Kidney tubule cell (primary cell): Measurements from ENCODE around the gene KATNIP.
A peak's percentile ranks its signal among the peaks of the same experiment; 100 is the strongest.

Source experiments
- DNase-seq: peaks from one replicate; pipeline ENCODE4 v3.0.0-alpha.2; 2018; ENCODE audit warnings: low spot score

Gene KATNIP

DNA sequence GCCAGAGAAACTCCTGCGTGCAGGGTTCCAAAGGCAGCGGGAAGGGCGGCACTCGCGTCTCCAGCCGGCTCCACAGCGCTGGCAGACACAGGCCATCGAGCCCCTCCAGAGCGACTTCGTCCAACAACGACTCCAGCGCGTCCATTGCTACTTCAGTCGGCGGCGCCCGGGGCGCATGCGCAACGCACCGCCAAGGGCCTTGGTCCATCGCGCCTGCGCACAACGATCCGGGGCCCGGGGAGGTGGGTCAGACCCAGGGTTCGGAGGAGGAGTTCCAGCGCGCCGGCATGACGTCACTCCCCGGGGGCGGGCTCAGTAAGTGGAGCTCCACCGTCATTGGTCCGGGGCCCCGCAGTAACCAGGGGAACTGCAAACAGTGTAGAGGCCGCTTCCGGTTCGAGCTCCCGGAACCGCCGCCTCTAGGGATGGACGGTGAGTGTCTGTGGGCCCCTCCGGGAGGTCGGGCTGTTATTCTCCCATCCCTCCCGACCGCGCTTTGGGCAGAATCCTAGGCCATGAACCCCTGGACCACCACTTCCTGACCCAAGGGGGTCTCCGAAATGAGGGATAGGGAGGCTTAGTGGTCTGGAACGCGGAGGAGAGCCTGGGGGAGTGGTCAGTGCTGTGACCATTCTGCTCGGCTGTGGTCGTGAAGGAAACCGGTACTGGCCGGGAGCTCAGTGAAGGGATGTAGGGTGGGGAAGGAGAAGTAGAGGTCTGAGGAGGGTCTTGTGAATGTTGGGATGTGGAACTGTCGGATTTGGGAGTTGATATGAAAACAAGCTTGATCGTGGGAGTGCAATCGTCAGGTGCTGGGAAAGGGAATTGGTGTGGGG, at the start of gene KATNIP, which contains the start of gene GTF3C1:
TSS of gene KATNIP (plus strand) at position 399 of the 836 bp plus-strand sequence. CDS start at position 426, 27 bp downstream.
TSS of gene GTF3C1 (minus strand) at position 168 of the 836 bp plus-strand sequence. CDS start at position 145, 23 bp downstream.
- peak; percentile 99 for DNase-seq

DNA sequence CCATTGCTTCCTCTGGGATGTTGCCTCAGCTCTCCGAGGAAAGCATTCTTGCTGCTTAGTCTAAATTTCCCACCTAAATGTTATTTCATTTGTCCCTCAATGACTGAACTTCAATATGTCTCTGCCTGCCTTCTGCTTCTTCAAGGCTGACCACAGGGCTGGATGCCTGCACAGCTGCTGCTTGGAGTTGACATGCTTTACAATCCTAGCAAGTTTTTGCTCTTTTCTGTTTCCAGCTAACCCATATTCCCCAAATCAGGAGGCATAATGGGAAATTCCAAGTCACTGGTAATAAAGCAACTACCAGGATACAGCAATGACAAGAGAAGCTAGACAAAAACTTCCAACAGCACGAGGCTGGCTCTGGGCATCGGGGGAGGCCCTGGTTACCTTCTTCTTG, 49.1 kb upstream of the KATNIP start:
- DNase-seq, result no peak

DNA sequence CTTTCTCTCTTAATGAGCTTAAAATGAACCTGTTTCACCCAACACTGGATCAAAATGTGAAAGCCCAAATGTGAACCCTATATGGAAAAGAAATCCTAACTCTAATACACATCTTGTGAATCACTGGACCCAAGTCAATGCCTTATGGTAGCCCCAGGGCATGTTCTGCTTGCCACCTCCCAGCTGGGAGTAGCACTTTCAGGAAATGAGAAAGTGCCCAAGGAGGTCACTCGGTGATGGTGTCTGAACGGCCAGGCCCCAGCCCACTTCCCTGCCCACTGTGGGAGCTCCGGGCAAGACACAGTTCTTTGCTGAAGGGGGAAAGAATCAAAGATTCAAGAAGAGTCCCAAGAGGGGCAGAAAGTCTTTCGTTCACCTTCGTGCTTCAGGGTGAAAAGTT, 46.3 kb upstream of the KATNIP start:
- DNase-seq, result no peak

DNA sequence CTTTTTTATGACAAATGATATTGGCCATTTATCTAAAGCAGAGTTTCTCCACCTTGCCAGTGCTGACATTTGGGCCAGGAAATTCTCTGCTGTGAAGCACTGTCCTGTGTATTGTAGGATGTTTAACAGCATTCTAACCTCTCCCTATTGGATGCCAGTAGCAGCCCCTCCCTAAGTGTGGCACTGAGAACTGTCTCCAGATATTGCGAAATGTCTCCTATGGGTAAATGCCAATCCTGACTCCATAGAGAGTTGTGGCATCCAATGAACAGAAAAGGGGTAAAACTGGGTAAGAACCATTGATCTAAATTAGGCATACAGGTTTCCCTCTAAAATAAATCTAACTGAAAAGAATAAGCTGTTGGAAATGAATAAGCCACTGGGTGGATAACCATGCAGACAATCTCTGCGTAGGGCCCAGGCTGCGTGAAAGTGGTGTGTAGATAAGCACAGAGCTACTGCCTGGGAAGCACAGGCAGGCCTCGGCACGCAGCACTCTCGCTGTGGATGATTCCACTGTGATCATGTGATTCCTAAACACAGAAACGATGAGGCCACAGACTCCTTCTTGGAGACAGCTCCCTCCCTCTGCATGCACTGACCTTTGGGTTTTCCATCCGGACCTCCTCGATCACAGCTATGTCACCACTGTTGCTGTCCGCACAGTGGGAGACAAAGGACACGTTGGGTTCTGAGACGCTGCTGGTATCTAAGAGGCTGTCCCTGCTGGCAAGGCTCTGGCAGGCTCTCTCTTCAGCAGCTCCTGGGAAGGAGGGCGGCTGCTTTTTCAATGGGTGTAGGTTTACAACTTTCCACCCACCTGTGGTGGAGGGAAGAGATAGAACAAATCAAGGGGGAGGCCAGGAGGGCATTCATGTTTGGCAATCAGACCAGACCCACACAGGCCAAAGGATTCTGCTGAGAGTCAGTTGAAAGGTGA, 44.4 kb upstream of the KATNIP start:
- DNase-seq, result no peak

DNA sequence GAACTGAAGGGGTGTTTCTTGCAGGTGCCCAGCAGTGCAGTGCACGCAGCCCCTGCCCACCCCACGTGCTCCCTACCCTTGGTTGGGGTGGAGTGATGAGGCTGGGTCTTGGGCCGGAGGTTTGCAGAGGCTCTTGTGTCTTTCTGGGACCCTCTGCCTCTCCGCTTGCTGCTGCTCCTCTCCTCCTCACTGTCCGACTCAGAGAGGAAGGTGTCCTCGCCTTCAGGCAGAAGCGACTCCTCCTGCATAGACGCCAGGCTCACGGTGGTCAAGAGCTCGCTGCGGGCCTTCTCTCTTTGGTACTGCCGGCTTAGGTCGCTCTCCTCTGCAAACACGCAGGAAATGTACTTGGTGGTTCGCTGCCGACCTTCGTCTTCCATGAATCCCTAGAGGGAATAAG, 43.2 kb upstream of the KATNIP start:
- DNase-seq, result no peak

DNA sequence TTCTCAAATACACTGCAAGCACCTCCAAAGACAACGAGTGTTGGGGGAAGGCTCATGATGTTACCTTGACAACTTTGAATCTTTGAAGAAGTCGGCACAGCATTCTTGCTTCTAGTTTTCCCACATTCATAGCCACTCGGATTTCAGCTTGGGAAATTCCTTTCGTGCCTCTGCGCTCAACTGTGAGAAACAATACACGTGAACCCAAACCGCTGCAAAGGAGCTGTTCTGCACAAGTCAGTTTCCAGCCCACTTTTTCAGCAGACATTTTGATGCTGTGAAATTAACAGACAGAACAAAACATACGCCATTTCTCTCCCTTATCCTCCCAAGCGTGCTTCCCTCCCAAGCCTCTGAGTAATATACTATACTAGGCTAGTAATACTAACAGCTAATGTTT, 41.5 kb upstream of the KATNIP start:
- DNase-seq, result peak; percentile 37

DNA sequence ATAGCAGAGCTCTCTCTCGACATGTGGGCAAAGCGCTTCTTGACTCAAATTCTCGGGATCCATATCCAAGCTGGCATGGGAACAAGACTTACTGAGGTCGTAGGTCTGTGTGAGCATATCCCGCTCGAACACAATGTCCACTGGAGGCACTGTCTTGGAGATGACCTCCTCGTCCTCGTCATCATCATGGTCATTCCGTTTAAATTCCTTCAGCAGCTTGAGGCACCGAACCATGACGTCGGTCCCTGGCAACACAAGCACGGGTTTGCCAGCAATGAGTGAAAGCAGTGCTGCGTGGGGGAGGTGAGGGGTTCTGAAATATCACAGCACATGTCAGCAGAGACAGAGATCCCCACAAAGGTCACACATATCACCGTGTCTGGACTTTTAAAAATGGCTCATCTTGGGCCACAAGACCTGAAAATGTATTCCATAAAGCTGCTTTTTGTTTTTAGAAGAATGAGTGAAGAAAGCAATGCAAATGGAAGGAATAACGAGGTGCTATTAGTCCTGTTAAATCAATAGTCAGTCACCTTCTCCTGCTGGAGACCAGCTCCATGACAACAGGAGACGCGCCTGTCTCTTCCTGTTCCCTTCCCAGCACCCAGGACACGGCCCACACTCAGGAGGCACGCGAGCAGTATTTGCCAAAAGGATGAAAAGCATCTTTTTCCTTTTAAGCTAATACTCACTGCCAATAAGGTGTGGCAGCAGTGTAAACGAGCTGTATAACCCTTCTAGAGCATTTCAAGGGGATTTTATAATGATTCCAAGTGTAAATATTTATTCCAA, 38.1 kb upstream of the KATNIP start:
- peak; percentile 93 for DNase-seq

DNA sequence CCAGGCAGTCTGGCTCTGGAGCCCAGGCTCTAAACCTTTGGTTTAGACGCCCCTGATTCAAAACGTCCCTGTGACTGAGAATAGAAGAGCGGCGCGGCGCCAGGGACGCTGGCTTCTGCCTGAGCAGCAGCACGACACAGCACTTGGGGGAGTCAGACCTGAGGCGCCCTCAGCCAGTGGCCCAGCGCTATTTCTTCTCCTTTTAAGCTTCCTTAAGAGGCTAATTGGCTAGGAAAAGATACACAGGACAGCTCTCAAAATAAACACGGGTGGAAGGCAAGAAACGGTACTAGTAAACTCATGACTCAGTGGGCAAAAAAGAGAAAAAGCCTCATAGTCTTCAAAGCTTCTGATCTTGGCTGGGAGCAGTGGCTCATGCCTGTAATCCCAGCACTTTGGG, 35.1 kb upstream of the KATNIP start:
- no peak for DNase-seq

DNA sequence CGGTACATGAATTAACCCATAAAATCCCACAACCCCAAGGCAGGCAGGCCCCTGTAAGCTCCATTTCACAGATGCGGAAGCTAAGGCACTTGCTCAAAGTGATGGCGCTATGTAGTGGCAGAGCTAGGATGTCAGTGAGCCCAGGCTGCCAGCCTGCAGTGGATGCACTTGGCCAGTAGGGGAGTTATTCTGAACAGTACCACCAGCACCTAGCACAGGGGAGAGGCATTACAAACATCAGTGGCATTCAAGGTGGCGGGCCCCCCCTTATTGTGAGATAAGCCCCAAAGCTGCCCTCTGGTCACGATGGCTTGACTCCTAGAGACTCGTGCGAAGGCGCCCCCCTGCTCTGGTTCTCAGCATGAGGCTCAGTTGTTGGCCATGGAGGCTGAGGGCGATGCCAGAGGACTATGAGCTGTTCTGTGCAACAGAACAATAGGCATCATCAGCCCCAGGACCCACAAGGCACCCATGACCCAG, 34.0 kb upstream of the KATNIP start:
- DNase-seq, result peak; percentile 28

DNA sequence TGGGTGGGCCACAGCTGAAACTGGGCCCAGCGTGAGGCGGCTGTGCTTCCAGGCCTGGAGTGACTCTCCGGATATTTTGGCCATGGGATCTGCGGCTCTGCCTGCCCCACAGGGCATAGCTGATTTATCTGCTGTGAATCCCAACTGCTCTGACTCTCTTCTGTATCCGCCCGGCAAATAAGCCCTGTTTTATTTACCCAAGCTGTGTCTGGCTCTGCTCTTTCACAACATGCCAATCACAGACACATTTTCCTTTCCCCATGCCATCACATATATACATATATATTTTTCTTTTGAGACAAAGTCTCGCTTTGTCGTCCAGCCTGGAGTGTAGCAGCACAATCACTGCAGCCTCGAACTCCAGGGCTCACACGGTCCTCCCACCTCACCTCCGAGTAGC, 33.6 kb upstream of the KATNIP start:
- no peak for DNase-seq

DNA sequence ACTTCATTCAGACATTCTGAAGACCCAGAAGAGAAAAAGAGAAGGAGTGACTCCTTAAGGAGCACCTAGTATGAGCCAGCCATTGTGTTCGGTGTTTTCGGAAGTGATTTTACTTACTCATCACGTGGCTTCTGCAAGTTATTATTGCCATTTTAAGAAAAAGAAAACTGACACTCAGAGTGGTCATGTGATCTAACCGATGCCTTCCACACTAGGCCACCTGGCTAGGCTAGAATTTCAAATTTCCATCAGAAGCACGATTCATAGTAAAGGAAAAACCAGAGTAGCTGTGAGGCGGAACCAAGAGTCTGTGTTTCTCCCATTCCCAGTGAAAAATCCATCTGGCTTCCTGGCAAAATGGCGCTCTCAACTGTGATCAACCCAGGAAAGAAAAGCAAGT, 32.3 kb upstream of the KATNIP start:
- DNase-seq, result no peak

DNA sequence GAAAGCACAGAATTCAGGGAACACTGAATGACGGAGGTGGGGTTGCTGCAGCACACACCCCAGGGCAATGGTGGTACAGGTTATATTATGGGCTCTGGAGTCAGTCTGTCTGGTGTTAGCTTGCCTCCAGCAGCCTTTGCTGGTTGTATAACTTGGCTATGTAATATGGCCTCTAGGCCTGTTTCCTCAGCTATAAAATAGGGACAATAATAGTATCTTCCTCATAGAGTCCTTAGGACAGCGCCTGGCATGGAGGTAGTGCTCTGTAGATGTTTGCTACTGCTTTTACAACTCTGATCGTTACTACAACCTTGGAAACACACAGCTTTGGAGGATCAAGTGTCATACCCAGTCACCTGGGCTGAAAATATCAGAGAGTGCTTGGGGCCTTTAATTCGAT, 31.7 kb upstream of the KATNIP start:
- no peak for DNase-seq

DNA sequence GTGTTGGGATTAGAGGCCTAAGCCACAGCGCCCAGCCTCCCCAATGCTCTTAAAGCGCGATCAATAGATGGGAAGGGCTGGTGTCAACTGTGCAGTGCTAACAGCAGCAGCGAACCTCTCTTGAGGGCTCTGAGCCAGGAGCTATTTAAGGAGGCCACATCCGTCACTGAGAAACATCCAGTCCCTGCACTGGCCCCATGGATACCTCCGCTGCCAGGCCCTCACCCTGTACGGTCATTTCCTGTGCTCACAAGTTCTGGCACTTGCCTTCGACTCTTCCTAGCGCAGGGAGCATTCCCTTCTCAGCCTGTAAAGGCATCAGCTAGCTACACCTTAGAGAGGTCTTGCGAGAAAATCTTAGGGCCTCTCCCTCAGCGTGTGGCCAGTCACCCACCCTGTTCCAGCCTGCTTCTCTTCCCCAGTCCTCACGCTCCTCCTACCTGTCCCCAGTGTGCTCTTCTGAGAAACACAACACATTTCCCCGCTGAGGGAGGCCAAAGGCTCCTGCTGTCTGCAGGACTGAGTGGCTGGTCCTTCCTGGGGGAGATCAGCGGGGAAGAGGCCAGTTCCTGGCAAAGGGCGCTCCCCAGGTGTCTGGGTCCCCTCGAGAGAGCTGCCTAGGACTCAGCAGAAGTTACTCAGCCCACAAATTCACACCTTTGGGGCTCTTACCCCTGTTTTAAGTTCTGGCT, 28.8 kb upstream of the KATNIP start:
- DNase-seq, result no peak

DNA sequence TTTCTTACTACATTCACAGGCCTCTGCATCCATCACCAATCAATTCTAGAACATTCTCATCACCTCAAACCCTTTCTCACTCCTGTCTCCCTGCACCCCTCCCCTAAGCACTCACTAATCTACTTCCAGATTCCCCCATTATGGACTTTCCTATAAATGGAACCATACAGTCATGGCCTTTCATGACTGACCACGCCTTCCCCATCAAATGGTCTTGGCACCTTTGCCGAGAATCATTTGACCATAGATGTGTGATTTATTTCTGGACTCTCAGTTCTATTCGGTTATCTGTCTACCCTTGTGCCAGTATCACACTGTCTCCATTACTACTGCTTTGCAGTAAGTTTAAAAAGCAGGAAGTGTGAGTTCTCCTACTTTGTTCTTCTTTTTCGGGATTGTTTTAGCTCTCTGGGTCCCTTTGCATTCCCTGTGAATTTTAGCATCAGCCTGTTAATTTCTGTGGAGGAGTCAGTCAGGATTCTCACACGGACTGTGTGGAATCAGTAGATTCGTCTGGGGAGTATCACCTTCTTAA, 27.7 kb upstream of the KATNIP start:
- DNase-seq, result no peak

DNA sequence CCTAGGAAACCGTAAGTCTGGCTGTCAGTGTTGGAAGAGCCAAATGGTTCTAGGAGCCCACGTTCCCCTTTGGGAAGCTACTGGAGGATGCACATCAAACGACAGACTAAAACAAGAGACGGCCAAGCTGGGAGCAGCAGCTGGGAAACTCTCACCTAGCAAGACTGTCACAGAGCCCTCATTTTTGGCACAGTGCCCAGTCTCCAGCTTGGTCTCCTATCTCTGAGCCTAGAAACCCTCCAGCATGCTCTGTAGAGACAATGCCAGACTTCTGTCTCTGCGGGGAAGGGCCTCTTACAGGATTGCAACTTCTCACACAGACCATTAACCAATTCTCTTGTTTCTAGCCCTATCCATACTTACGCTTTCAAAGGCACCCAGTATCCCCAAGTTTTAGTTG, 23.8 kb upstream of the KATNIP start:
- DNase-seq, result no peak

DNA sequence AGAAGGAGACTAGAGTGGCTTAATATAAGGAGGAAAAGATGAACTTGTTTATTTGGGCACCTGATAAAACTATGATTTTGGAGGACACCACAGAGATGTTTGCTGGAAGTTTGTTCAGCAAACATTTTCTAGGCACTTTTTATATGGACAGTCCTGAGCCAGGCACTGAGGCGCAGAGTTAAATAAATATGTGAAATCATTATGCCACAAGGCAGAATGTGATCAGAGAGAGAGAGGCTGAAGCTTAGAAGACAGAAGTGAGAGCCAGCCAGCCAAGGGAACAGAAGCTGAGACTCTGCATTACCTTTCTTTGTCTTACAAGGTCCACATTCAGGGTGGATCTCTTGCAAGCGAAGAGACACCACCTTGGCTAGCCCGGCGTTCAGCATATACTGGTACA, 21.6 kb upstream of the KATNIP start:
- DNase-seq, result no peak

DNA sequence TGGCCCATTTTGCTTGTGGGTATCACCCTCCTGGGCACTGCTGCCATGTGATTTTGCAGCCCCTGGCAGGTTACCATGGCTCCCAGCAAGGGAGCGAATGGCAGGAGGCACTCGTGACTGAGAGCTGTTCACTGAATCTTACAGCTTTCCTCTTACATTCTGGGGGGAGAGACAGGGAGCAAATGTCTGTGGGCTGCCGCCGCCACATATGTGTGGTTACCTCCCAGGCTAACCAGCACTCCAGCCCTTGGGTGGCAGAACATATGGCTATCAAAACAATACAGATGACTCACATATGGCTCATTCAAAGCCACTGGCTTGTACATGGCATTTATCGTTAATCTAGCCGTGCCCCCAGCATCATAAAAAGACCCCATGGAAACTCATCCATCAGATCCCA, 20.0 kb upstream of the KATNIP start:
- peak; percentile 44 for DNase-seq

DNA sequence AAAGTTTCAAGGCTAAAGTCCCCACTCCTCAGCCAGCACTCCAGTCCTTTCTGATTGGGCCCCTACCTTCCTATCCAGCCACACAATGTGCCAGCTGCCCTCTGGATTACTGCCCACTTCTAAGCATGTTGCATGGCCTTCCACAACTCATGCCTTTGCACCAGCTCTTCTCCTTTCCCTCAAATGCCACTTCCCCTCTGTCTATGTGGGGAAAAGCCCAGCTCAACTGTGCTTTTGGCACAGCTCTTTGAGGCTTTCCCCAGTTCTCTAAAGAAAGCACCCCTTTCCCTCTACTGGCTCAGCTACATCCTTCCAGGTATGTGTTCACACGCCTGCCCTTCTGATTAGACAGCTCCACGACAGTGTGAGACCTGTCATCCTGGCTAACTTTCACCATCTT, 18.8 kb upstream of the KATNIP start:
- DNase-seq, result no peak

DNA sequence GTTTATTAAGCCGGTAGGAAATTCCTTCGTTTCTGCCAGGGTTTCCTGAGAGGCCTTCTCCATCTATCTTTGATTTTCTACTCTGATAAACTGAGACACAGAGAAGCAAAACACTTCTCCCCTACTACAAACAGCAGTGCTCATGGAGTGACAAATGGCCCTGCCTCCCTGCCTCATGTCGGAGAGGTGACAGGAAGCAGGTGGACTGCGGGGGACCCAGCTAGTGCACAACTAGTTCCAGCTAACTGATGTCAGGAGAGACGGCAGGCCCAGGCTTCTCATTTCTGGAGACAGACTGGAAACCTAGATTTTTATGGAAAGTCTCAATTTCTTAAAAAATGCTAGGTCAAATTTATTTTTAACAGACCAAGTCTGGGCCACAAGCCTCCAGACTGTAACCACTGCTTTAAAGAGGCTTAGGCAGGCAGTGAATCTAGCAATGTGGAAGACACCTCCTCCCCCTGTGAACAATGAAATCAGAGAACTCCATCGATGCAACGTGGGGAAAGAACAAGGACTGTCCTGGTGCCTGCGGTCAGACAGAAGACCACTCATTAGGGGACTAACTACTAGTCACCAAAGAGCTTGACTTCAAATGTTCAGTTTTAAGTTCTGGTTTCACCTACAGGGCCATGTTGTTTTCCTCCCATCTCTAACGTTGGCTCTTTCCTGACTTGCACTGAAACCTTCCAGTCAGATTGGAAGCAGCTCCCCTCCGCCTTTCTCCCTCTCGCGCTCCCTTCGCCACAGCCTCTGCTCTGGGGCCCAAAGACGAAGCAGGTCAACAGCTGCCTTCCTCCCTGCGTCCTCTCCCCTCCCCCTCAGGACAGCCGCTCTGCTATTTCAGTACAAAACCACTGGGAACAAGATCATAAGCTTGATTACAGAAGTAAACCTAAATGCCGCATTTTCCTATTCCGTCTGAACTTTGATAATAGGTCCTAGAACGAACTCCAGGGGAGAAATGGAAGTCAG, 17.8 kb upstream of the KATNIP start:
- no peak for DNase-seq

DNA sequence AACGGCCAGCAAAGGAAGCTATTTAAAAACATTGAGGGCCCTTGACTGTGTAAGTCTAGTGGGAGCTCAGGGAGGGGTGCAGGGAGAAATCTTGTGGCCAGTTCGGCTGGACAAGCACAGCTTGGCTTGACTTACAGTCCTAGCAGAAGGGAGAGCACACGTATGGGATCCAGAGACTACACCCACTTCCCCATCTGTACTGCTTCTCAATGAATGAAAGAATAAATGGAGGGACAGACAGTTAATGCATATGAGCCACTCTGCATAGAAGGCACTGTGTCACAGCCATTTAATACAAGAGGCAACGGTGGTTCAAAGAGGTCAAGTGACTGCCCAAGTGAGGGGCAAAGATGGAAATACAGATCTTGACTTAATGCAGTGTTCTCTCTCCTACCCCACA, 15.7 kb upstream of the KATNIP start:
- DNase-seq, result no peak
